ENCODE results near the gene CAPN13.
A peak's percentile ranks its signal among the peaks of the same experiment; 100 is the strongest.

CAPN13 gene

GRCh38 chr2:30691948-30692828, 115.1 kb downstream of the CAPN13 start:
- peak; percentile 66 for TF ChIP-seq CTCF (IDR thresholded peaks at IDR 0.05; ENCODE audit: control insufficient read depth, extremely low read depth, insufficient read depth)
- H3K4me3 ChIP-seq (ENCODE audit: low read depth, low read length) = no peak overlapping the region
- no peak for DNase-seq (ENCODE audit: low read depth)

GRCh38 chr2:30691091-30691947, 115.9 kb downstream of the CAPN13 start:
- no peak overlapping the region for H3K4me3 ChIP-seq (ENCODE audit: low read depth, low read length)
- TF ChIP-seq CTCF (IDR thresholded peaks at IDR 0.05; ENCODE audit: control insufficient read depth, extremely low read depth, insufficient read depth) = no peak
- no peak for DNase-seq (ENCODE audit: low read depth)

DNA sequence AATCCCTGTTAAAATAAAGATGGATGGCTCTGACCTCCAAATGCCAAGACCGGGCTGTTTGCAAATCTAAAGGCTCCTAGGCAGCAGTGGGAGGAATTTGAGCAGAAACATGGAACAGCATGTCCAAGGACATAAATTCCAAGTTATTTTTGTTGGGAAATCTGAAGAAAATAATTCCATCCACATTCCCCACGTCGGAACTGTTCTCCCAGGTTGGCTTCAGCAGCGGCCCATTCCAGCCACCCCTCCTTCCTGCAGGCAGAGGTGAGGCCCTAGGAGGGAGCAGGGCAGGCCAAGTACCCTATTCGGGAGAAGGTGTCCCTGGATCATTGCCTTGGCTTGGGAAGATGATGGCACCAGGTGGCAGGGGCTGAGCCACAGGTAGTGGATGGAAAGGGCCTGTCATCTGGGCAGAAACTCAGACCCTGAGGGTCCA, 117.1 kb downstream of the CAPN13 start:
- TF ChIP-seq CTCF (IDR thresholded peaks at IDR 0.05; ENCODE audit: control insufficient read depth, extremely low read depth, insufficient read depth) = no peak
- DNase-seq (ENCODE audit: low read depth) = no peak
- no peak overlapping the region for H3K4me3 ChIP-seq (ENCODE audit: low read depth, low read length)

- DNase-seq (ENCODE audit: low read depth) = no peak
- no peak for TF ChIP-seq CTCF (IDR thresholded peaks at IDR 0.05; ENCODE audit: control insufficient read depth, extremely low read depth, insufficient read depth)
- no peak overlapping the region for H3K4me3 ChIP-seq (ENCODE audit: low read depth, low read length)
Observed at GRCh38 chr2:30689496-30690125, 117.6 kb downstream of the CAPN13 start.

DNA sequence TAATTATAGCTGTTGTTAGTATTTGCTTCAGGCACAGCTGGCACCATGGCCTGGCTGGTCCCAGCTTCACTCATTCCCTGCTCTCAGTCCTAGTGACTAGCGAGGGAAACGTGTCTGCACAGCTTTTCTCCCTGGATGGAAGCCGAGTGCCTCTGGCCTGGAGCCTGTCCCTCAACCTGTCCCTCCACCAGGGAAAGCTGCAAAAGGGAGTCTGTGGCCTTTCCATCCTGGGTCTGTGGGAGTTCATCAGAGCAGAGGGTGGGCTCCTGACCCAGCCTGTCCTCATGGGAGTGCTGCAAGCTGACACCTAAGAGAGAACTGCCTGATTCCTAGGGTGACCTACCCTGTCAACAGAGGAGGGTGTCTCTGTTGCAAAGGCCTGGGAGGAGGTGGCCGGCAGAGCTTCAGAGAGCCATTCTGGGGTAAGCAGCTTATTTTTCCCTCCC, 118.3 kb downstream of the CAPN13 start:
- DNase-seq (ENCODE audit: low read depth) = no peak
- TF ChIP-seq CTCF (IDR thresholded peaks at IDR 0.05; ENCODE audit: control insufficient read depth, extremely low read depth, insufficient read depth) = no peak
- H3K4me3 ChIP-seq (ENCODE audit: low read depth, low read length) = no peak overlapping the region

DNA sequence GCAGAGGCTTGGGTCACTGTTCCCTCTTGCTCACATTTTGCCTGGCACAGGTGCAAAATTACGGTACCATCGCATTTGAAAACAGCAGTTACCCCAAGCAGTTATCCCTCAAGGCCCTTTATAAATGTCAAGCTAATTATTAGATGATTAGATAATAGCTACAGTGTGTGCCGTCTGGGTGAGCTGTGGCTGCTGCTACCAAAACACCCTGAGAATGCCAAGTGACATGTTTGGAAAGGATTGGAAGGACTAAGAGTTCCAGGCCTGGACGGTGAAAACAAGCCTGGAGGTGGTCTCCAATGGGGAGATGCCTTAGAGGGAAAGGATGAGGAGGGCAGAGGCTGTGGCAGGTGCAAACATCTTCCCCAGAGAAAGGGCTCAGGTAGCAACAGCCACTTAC, 120.6 kb downstream of the CAPN13 start:
- no peak overlapping the region for H3K4me3 ChIP-seq (ENCODE audit: low read depth, low read length)
- no peak for DNase-seq (ENCODE audit: low read depth)
- no peak for TF ChIP-seq CTCF (IDR thresholded peaks at IDR 0.05; ENCODE audit: control insufficient read depth, extremely low read depth, insufficient read depth)
